HG03565 (cell line): ENCODE results near the gene P4HA2.

Source experiments
- ATAC-seq: cut with Tn5 transposase; IDR thresholded peaks from one replicate; pipeline ENCODE4 v1.9.1; 2021; ENCODE audit warnings: mild to moderate bottlenecking, moderate library complexity; ENCODE audit not compliant: unreplicated experiment

Gene P4HA2

GRCh38 chr5:132265336-132266030, 37.8 kb upstream of the P4HA2 start:
- no peak for ATAC-seq

- ATAC-seq: no peak
These were observed 37.1 kb upstream of the P4HA2 start for GRCh38 chr5:132264546-132265335.

GRCh38 chr5:132263548-132264261, 36.1 kb upstream of the P4HA2 start:
- ATAC-seq: no peak

GRCh38 chr5:132262882-132263547, 35.4 kb upstream of the P4HA2 start:
- ATAC-seq: no peak

- no peak for ATAC-seq
These were observed 34.5 kb upstream of the P4HA2 start for GRCh38 chr5:132261881-132262845.

- ATAC-seq: peak; percentile 63
These were observed 33.3 kb upstream of the P4HA2 start for GRCh38 chr5:132260714-132261551.

GRCh38 chr5:132260051-132260450, 32.4 kb upstream of the P4HA2 start:
- ATAC-seq: no peak

GRCh38 chr5:132259069-132259851, 31.6 kb upstream of the P4HA2 start:
- ATAC-seq: no peak

GRCh38 chr5:132258102-132259068, 30.7 kb upstream of the P4HA2 start:
- no peak for ATAC-seq

GRCh38 chr5:132257131-132258101, 29.8 kb upstream of the P4HA2 start, which contains the start of gene PDLIM4:
TSS of gene PDLIM4 (plus strand) at chr5:132257696. CDS start at chr5:132257735, 39 bp downstream.
- no peak for ATAC-seq

- ATAC-seq: no peak
These were observed 29.1 kb upstream of the P4HA2 start for GRCh38 chr5:132256783-132257130.

- ATAC-seq: no peak
These were observed 28.6 kb upstream of the P4HA2 start for GRCh38 chr5:132256086-132256782.

GRCh38 chr5:132254321-132254977, 26.8 kb upstream of the P4HA2 start:
- no peak for ATAC-seq

GRCh38 chr5:132253452-132254320, 26.0 kb upstream of the P4HA2 start:
- ATAC-seq: no peak
